Measurements from ENCODE around the gene EIF3F. TPM values are rescaled to one million over a fixed set of nuclear protein-coding genes. Genes with fewer than 3 reads are reported as not detected.

The EIF3F gene
- total RNA-seq, 1 experiment from 2014 or later: 191 TPM

DNA sequence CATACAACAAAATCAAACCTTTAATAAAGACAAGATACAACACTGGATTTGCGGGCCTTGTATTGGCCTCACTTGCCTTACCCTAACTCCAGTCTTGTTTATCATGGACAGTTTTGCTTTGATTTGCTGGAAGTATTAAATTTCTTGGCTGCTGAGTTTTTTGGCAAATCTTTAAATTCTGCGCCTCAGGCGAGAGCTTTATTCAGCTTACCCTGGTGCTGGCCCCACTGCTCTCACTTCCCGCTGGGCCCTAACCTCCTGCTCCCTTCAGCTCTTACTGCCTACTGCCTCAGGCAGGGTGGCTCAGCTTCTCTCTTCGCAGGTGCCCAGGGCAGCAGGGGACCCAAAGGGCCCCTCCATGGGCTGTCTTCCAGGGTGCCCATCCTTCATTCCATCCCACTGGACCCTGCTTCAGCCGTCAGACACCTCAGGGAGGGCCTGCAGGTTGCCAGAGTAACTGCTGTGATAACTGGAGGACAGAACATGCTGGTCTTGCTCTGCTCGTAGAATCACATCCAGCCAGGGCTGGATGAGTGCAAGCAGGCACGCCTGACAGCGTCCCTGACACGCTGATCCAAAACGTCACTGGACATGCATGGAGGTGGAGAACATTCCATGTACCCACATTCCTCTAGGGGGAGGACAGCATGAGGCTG lies 48.2 kb downstream of the EIF3F start:
- Histone ChIP-seq H3K4me1 (replicated peaks; ENCODE audit: insufficient read depth) (no peaks in the 10 kb centered on the region), H3K27ac (no peak overlapping the region), H3K9me2 (ENCODE audit: insufficient read depth) (no peaks in the 10 kb centered on the region), H2AFZ (no peak overlapping the region), H4K20me1 (ENCODE audit: insufficient read depth) (no peaks in the 10 kb centered on the region), H3F3A (ENCODE audit: insufficient read depth, low read depth) (no peaks in the 10 kb centered on the region), H3K36me3 (ENCODE audit: low read depth) (no peaks in the 10 kb centered on the region), H3K27me3 (ENCODE audit: insufficient read depth, low read depth) (0 out of 2 replicates have a peak, but pooled peaks cover 3% of the 10 kb centered on the region), H3K4me3 (no peak overlapping the region), H3K9me3 (ENCODE audit: insufficient read depth, low read depth) (no peaks in the 10 kb centered on the region), H3K4me2 (no peak overlapping the region), H3K79me2 (ENCODE audit: low read depth) (no peaks in the 10 kb centered on the region)
- no peak for DNase-seq
- ChIA-PET CTCF (interaction anchor here (1.4 kb wide), 1 partner anchor 56 kb away, joined by 3 read pairs; no protein-coding TSS in a partner anchor), POLR2A (ENCODE audit: unreplicated experiment) (no interaction called here)
- intact Hi-C loops (cut with micrococcal nuclease; ENCODE audit: unreplicated experiment): no loop called here
- BruUV-seq (replicated peaks): no TSS peak
- TF ChIP-seq EZH2 (IDR thresholded peaks at IDR 0.05; ENCODE audit: low read depth): no peak
- TF ChIP-seq, protein P1, sequence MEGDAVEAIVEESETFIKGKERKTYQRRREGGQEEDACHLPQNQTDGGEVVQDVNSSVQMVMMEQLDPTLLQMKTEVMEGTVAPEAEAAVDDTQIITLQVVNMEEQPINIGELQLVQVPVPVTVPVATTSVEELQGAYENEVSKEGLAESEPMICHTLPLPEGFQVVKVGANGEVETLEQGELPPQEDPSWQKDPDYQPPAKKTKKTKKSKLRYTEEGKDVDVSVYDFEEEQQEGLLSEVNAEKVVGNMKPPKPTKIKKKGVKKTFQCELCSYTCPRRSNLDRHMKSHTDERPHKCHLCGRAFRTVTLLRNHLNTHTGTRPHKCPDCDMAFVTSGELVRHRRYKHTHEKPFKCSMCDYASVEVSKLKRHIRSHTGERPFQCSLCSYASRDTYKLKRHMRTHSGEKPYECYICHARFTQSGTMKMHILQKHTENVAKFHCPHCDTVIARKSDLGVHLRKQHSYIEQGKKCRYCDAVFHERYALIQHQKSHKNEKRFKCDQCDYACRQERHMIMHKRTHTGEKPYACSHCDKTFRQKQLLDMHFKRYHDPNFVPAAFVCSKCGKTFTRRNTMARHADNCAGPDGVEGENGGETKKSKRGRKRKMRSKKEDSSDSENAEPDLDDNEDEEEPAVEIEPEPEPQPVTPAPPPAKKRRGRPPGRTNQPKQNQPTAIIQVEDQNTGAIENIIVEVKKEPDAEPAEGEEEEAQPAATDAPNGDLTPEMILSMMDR (conservative IDR thresholded peaks at IDR 0.05): no peak

DNA sequence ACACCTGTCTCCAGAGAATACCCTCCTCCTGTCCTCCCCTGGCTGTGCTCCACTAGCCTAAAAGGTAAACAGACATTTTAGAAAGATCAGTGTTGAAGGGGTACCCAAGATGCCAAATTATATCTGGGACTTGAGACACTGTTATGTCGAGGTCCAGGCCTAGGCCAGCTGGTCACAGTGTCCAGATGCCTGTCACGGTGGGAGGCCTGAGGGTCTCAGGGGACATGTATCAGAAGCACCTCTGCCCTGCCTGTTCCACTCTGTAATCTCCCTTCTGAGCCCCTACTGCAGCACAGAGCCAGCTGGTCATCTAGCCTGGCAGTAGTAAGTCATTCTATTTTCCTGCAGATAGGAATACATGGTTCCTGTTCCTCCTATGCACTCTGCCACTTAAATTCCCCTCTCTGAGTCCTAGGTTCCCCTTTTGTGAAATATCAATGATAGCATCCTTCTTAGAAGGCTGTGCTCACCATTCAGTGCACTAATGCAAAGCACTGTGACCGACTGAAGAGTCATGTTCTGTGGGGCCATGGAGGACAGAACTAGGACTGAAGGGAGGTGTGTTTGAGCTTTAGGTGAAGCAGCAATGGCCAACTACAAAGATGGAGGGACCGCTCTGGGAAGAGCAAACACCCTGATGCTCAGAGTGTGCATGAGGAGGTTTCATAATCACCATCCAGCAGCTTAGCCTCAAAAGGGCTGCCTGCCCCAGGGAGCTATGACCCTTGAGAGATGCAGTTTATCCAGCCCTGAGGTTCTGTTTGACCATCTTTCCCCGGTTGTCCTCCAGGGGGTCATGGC lies 49.1 kb downstream of the EIF3F start:
- no peak overlapping the region for H3K27ac ChIP-seq
- H3K79me2 ChIP-seq (ENCODE audit: low read depth): no peaks in the 10 kb centered on the region
- H2AFZ ChIP-seq: no peak overlapping the region
- H3K9me2 ChIP-seq (ENCODE audit: insufficient read depth): no peaks in the 10 kb centered on the region
- H3F3A ChIP-seq (ENCODE audit: insufficient read depth, low read depth): no peaks in the 10 kb centered on the region
- H3K9me3 ChIP-seq (ENCODE audit: insufficient read depth, low read depth): no peaks in the 10 kb centered on the region
- TF ChIP-seq, protein P1 (conservative IDR thresholded peaks at IDR 0.05): no peak
- no peaks in the 10 kb centered on the region for H3K36me3 ChIP-seq (ENCODE audit: low read depth)
- ChIA-PET POLR2A (ENCODE audit: unreplicated experiment) (no interaction called here), CTCF (no interaction called here)
- H3K4me1 ChIP-seq (replicated peaks; ENCODE audit: insufficient read depth): no peaks in the 10 kb centered on the region
- intact Hi-C loops (cut with micrococcal nuclease; ENCODE audit: unreplicated experiment): no loop called here
- DNase-seq: no peak
- no peak overlapping the region for H3K4me2 ChIP-seq
- H3K27me3 ChIP-seq (ENCODE audit: insufficient read depth, low read depth): no peaks in the 10 kb centered on the region
- H3K4me3 ChIP-seq: no peak overlapping the region
- H4K20me1 ChIP-seq (ENCODE audit: insufficient read depth): no peaks in the 10 kb centered on the region
- no TSS peak for BruUV-seq (replicated peaks)

DNA sequence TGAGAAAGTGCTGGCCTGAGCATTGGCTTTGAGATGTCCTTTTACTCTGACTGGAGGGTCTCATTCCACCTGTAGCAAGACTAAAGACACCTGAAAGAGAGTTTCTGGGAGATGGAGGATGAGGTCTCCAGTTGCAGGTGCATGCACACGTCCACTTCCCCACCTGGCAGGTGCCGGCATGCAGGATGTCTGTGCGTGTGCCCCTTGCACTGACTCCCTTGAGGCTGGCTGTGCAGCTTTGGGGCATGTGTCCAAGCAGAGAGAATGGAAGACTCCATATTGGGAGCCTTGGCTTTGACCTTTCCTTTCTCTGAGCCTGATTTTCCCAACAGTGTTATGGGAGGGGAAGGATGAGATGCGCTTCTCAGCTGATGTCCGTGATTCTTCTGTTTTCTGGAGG lies 49.8 kb downstream of the EIF3F start:
- TF ChIP-seq, protein P1 (conservative IDR thresholded peaks at IDR 0.05): no peak
- no peak for TF ChIP-seq EZH2 (IDR thresholded peaks at IDR 0.05; ENCODE audit: low read depth)
- no peaks in the 10 kb centered on the region for H3K9me2 ChIP-seq (ENCODE audit: insufficient read depth)
- H3K4me1 ChIP-seq (replicated peaks; ENCODE audit: insufficient read depth): no peaks in the 10 kb centered on the region
- H3K79me2 ChIP-seq (ENCODE audit: low read depth): no peaks in the 10 kb centered on the region
- DNase-seq: no peak
- CTCF ChIA-PET: no interaction called here
- POLR2A ChIA-PET (ENCODE audit: unreplicated experiment): no interaction called here
- no peaks in the 10 kb centered on the region for H3K9me3 ChIP-seq (ENCODE audit: insufficient read depth, low read depth)
- no peak overlapping the region for H2AFZ ChIP-seq
- no peaks in the 10 kb centered on the region for H4K20me1 ChIP-seq (ENCODE audit: insufficient read depth)
- BruUV-seq (replicated peaks): no TSS peak
- H3K36me3 ChIP-seq (ENCODE audit: low read depth): no peaks in the 10 kb centered on the region
- no peak overlapping the region for H3K4me2 ChIP-seq
- H3K4me3 ChIP-seq: no peak overlapping the region
- no peaks in the 10 kb centered on the region for H3F3A ChIP-seq (ENCODE audit: insufficient read depth, low read depth)
- intact Hi-C loops (cut with micrococcal nuclease; ENCODE audit: unreplicated experiment): no loop called here
- no peaks in the 10 kb centered on the region for H3K27me3 ChIP-seq (ENCODE audit: insufficient read depth, low read depth)
- H3K27ac ChIP-seq: no peak overlapping the region

Data from PC-9 (cell line).